Stimulated activated CD4-positive, alpha-beta T cell treated with anti-CD3 and anti-CD28 coated beads, TNF-alpha, amount 100 ng/mL, for 4 hours (primary cell): ENCODE measurements around the gene LARP4.

Experiments used
- DNase-seq, 3 experiments: peaks; one replicate each; pipeline ENCODE4 v3.0.0-alpha.2; 2020; ENCODE audit warnings: low read depth in 3 of 3

The LARP4 gene

GRCh38 chr12:50525422-50525821 is 124.7 kb downstream of the LARP4 start:
- DNase-seq, result no peak

GRCh38 chr12:50527359-50527726 is 126.7 kb downstream of the LARP4 start:
- DNase-seq, result no peak

- DNase-seq, result no peak
These were observed 128.1 kb downstream of the LARP4 start for GRCh38 chr12:50528800-50529199.

GRCh38 chr12:50529345-50529744 is 128.7 kb downstream of the LARP4 start:
- no peak for DNase-seq
